ENCODE measurements around the gene AP1B1.

AP1B1 gene

GRCh38 chr22:29328566-29329500, 59.5 kb downstream of the AP1B1 start:
- TF ChIP-seq FOXA1 (IDR thresholded peaks at IDR 0.05) (no peak), ZNF384 (IDR thresholded peaks at IDR 0.05) (no peak), HDGF (IDR thresholded peaks at IDR 0.05; ENCODE audit: borderline replicate concordance) (no peak), SP1 (IDR thresholded peaks at IDR 0.05) (no peak), ELF4 (IDR thresholded peaks at IDR 0.05) (no peak), L3MBTL2 (conservative IDR thresholded peaks at IDR 0.05) (no peak)
- DNase-seq (ENCODE audit: extremely low spot score): no peak
- POLR2A ChIA-PET: no interaction called here
- CTCF ChIA-PET: interaction anchor here (1.2 kb wide), 1 partner anchor 15 kb away, joined by 4 read pairs; no protein-coding TSS in a partner anchor

- ChIA-PET POLR2A (no interaction called here), CTCF (interaction anchor here (1.2 kb wide), 1 partner anchor 15 kb away, joined by 4 read pairs; no protein-coding TSS in a partner anchor)
- TF ChIP-seq NFRKB (IDR thresholded peaks at IDR 0.05) (no peak), ARNT (IDR thresholded peaks at IDR 0.05) (no peak), HDGF (IDR thresholded peaks at IDR 0.05; ENCODE audit: borderline replicate concordance) (no peak), SP1 (IDR thresholded peaks at IDR 0.05) (no peak), LEF1 (IDR thresholded peaks at IDR 0.05; ENCODE audit: borderline replicate concordance) (no peak), CTBP1 (IDR thresholded peaks at IDR 0.05; ENCODE audit: borderline replicate concordance) (no peak), FOXK2 (IDR thresholded peaks at IDR 0.05) (no peak), TARDBP (IDR thresholded peaks at IDR 0.05) (no peak), BHLHE40 (IDR thresholded peaks at IDR 0.05; ENCODE audit: borderline replicate concordance) (no peak), FOXA1 (IDR thresholded peaks at IDR 0.05) (no peak), FOXM1 (IDR thresholded peaks at IDR 0.05; ENCODE audit: borderline replicate concordance) (no peak), PKNOX1 (IDR thresholded peaks at IDR 0.05) (no peak), SUZ12 (IDR thresholded peaks at IDR 0.05) (no peak), ELF4 (IDR thresholded peaks at IDR 0.05) (no peak), L3MBTL2 (conservative IDR thresholded peaks at IDR 0.05) (no peak), ZNF384 (IDR thresholded peaks at IDR 0.05) (no peak)
- no peak for DNase-seq (ENCODE audit: extremely low spot score)
Measured at GRCh38 chr22:29328055-29328454, 60.3 kb downstream of the AP1B1 start.

DNA sequence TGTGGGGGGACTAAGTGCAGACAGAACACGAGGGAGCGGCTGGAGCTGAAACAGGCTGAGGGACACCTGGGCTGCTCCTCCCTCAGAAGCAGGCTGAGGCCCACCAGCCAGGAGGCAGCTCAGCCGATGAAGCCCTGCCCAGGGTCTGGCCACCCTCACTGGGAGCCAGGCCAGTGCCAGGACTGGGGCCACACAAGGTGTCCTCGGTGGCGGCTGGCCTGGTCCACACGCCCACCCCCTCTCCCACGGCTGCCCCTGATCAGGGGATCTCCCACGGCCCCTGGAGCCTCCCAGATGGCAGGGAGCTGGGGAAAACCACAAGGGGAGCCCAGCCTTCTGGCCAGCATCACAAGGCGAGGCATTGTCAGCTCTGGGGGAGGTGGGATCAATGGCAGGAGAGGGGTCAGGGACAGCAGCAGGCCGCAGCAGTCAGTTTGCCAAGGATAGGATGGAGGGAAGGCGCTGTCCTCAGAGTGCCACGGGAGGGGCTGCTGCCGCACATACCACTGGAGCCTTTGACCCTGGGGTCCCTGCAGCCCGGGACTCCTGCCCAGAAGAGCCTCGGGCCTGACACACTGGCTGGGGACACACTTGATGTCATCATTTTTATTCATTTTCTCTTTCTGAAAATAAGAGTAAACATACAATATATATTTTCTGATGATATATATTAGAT, 61.1 kb downstream of the AP1B1 start:
- POLR2A ChIA-PET: no interaction called here
- no peak for DNase-seq (ENCODE audit: extremely low spot score)
- TF ChIP-seq FOXA1 (IDR thresholded peaks at IDR 0.05): no peak
- no peak for TF ChIP-seq BHLHE40 (IDR thresholded peaks at IDR 0.05; ENCODE audit: borderline replicate concordance)
- no peak for TF ChIP-seq L3MBTL2 (conservative IDR thresholded peaks at IDR 0.05)
- TF ChIP-seq TARDBP (IDR thresholded peaks at IDR 0.05): no peak
- no peak for TF ChIP-seq SP1 (IDR thresholded peaks at IDR 0.05)
- CTCF ChIA-PET: no interaction called here

DNA sequence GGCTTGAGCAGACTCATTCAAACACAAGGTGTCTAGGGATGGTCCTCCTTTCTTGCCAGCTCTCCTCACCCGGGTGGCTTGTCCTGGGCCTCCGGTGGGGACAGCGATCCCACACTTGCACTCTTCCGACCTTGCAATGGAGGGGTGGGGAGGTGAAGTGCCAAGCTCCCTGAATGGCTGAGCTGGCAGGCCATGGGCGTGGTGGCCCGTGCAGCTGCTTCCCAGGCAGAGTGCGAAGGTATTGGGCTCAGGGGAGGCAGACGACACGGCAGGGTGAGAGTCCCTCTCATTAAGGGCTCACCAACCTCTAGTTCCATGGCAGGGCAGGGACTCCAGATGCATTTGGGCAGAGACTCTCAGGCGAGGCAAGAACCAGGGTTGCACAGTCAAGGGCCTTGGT, 61.9 kb downstream of the AP1B1 start:
- TF ChIP-seq L3MBTL2 (conservative IDR thresholded peaks at IDR 0.05) (no peak), NFRKB (IDR thresholded peaks at IDR 0.05) (no peak), SP1 (IDR thresholded peaks at IDR 0.05) (no peak), FOXK2 (IDR thresholded peaks at IDR 0.05) (no peak), FOXM1 (IDR thresholded peaks at IDR 0.05; ENCODE audit: borderline replicate concordance) (no peak)
- no peak for DNase-seq (ENCODE audit: extremely low spot score)
- POLR2A ChIA-PET: no interaction called here
- CTCF ChIA-PET: no interaction called here

DNA sequence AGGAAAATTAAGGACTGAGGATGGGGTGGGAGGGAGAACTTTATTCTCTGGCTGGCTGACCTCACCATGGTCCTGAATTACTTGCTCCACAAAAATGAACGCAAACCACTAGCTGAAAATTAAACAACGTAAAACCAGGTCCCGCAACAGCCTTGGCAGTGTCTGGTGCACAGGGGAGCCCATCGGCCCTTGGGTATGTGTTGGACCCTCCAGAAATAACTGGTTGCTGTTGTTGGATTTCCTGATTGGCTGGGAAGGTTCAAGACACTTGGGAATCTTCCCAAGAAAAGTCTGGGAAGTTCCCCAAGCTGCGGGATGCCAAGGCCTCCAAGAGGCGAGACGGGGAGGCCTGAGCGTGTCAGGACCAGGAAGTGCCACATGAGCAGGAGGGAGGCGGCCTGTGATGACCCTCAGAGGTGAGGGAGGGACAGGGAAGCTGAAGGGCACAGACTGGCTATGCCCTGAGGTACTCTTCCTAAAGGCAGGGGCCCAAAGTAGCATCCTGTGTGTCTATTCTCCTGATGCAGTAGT, 62.5 kb downstream of the AP1B1 start:
- TF ChIP-seq L3MBTL2 (conservative IDR thresholded peaks at IDR 0.05): no peak
- no peak for TF ChIP-seq SUZ12 (IDR thresholded peaks at IDR 0.05)
- TF ChIP-seq NFRKB (IDR thresholded peaks at IDR 0.05): no peak
- no peak for TF ChIP-seq BHLHE40 (IDR thresholded peaks at IDR 0.05; ENCODE audit: borderline replicate concordance)
- TF ChIP-seq ELF4 (IDR thresholded peaks at IDR 0.05): no peak
- no peak for TF ChIP-seq CTBP1 (IDR thresholded peaks at IDR 0.05; ENCODE audit: borderline replicate concordance)
- TF ChIP-seq HDGF (IDR thresholded peaks at IDR 0.05; ENCODE audit: borderline replicate concordance): no peak
- no peak for TF ChIP-seq TARDBP (IDR thresholded peaks at IDR 0.05)
- TF ChIP-seq ARNT (IDR thresholded peaks at IDR 0.05): no peak
- no peak for TF ChIP-seq ZNF384 (IDR thresholded peaks at IDR 0.05)
- no peak for TF ChIP-seq SP1 (IDR thresholded peaks at IDR 0.05)
- TF ChIP-seq FOXM1 (IDR thresholded peaks at IDR 0.05; ENCODE audit: borderline replicate concordance): no peak
- TF ChIP-seq LEF1 (IDR thresholded peaks at IDR 0.05; ENCODE audit: borderline replicate concordance): no peak
- no peak for TF ChIP-seq PKNOX1 (IDR thresholded peaks at IDR 0.05)
- TF ChIP-seq FOXK2 (IDR thresholded peaks at IDR 0.05): no peak
- TF ChIP-seq FOXA1 (IDR thresholded peaks at IDR 0.05): no peak
- ChIA-PET CTCF (no interaction called here), POLR2A (no interaction called here)
- no peak for DNase-seq (ENCODE audit: extremely low spot score)

DNA sequence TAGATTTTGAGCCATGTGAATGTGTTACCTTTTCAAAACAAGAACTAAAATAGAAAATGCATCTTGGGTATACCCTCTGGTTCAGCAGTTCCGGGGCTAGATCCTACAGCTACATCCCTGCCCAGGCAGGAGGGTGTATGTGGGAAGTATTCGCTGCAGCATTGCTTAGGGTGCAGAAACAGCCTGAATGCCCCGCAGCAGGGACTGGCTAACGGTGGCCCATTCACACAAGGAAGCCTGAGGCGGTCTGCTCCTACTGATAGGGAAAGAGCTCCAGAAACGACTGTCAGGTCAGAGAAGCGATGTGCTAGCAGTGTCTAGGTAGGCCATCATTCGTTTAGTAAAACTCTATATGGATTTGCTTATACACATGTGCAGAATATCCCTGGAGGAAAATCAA, 63.0 kb downstream of the AP1B1 start:
- CTCF ChIA-PET: no interaction called here
- no peak for DNase-seq (ENCODE audit: extremely low spot score)
- POLR2A ChIA-PET: no interaction called here

More for the DNA sequence above, 63.0 kb downstream of the AP1B1 start:
- TF ChIP-seq TARDBP (IDR thresholded peaks at IDR 0.05) (no peak), HDGF (IDR thresholded peaks at IDR 0.05; ENCODE audit: borderline replicate concordance) (no peak), SUZ12 (IDR thresholded peaks at IDR 0.05) (no peak), L3MBTL2 (conservative IDR thresholded peaks at IDR 0.05) (no peak), ARNT (IDR thresholded peaks at IDR 0.05) (no peak), CTBP1 (IDR thresholded peaks at IDR 0.05; ENCODE audit: borderline replicate concordance) (no peak), PKNOX1 (IDR thresholded peaks at IDR 0.05) (no peak), BHLHE40 (IDR thresholded peaks at IDR 0.05; ENCODE audit: borderline replicate concordance) (no peak), LEF1 (IDR thresholded peaks at IDR 0.05; ENCODE audit: borderline replicate concordance) (no peak), FOXA1 (IDR thresholded peaks at IDR 0.05) (no peak)

Data from HEK293T (cell line).